ENCODE data around the gene AGBL4. TPM values are rescaled to one million over a fixed set of nuclear protein-coding genes. Genes with fewer than 3 reads are reported as not detected.

Gene AGBL4
- total and polyA plus RNA-seq, 2 donors = 0.18 to 0.24 TPM

GRCh38 chr1:48654606-48655210 is 1369.0 kb downstream of the AGBL4 start:
- DNase-seq (ENCODE audit: low read depth in 6 of 9, low spot score in 9 of 9) = no peak
- no peak overlapping the region for H3K27ac ChIP-seq (ENCODE audit: low read depth in 1 of 2, low read length in 1 of 2)
- H3K4me3 ChIP-seq (ENCODE audit: low read length in 2 of 2) = no peak overlapping the region
- 94% methylated on average over 8 of the region's 8 CpGs for WGBS
- no peaks in the 10 kb centered on the region for H3K27me3 ChIP-seq (ENCODE audit: control insufficient read depth in 2 of 2, insufficient read depth in 1 of 2, low read length in 1 of 2)
- no peaks in the 10 kb centered on the region for H3K36me3 ChIP-seq (ENCODE audit: control insufficient read depth in 2 of 2, insufficient read depth in 2 of 2, low read length in 1 of 2)
- no peaks in the 10 kb centered on the region for H3K9me3 ChIP-seq (ENCODE audit: control insufficient read depth in 2 of 2, insufficient read depth in 1 of 2, low read length in 1 of 2)
- H3K4me1 ChIP-seq (ENCODE audit: control insufficient read depth in 2 of 2, insufficient read depth in 2 of 2, low read length in 2 of 2) = no peaks in the 10 kb centered on the region

- H3K36me3 ChIP-seq (ENCODE audit: control insufficient read depth in 2 of 2, insufficient read depth in 2 of 2, low read length in 1 of 2) = no peaks in the 10 kb centered on the region
- no peak overlapping the region for H3K4me3 ChIP-seq (ENCODE audit: low read length in 2 of 2)
- 98% methylated on average over 6 of the region's 6 CpGs for WGBS
- no peaks in the 10 kb centered on the region for H3K27me3 ChIP-seq (ENCODE audit: control insufficient read depth in 2 of 2, insufficient read depth in 1 of 2, low read length in 1 of 2)
- DNase-seq (ENCODE audit: low read depth in 6 of 9, low spot score in 9 of 9) = no peak
- no peak overlapping the region for H3K27ac ChIP-seq (ENCODE audit: low read depth in 1 of 2, low read length in 1 of 2)
- no peaks in the 10 kb centered on the region for H3K9me3 ChIP-seq (ENCODE audit: control insufficient read depth in 2 of 2, insufficient read depth in 1 of 2, low read length in 1 of 2)
- no peaks in the 10 kb centered on the region for H3K4me1 ChIP-seq (ENCODE audit: control insufficient read depth in 2 of 2, insufficient read depth in 2 of 2, low read length in 2 of 2)
These were observed 1371.4 kb downstream of the AGBL4 start for GRCh38 chr1:48652334-48652733.

- no peak for DNase-seq (ENCODE audit: low read depth in 6 of 9, low spot score in 9 of 9)
- H3K4me1 ChIP-seq (ENCODE audit: control insufficient read depth in 2 of 2, insufficient read depth in 2 of 2, low read length in 2 of 2) = no peaks in the 10 kb centered on the region
- H3K4me3 ChIP-seq (ENCODE audit: low read length in 2 of 2) = no peak overlapping the region
- H3K27ac ChIP-seq (ENCODE audit: low read depth in 1 of 2, low read length in 1 of 2) = no peak overlapping the region
- WGBS = 95% methylated on average over 3 of the region's 3 CpGs
- H3K9me3 ChIP-seq (ENCODE audit: control insufficient read depth in 2 of 2, insufficient read depth in 1 of 2, low read length in 1 of 2) = no peaks in the 10 kb centered on the region
- H3K27me3 ChIP-seq (ENCODE audit: control insufficient read depth in 2 of 2, insufficient read depth in 1 of 2, low read length in 1 of 2) = no peaks in the 10 kb centered on the region
- H3K36me3 ChIP-seq (ENCODE audit: control insufficient read depth in 2 of 2, insufficient read depth in 2 of 2, low read length in 1 of 2) = no peaks in the 10 kb centered on the region
These were observed 1373.9 kb downstream of the AGBL4 start for GRCh38 chr1:48649880-48650279.

GRCh38 chr1:48645883-48646282 is 1377.9 kb downstream of the AGBL4 start:
- whole genome bisulfite sequencing = 96% methylated on average over 4 of the region's 4 CpGs
- no peaks in the 10 kb centered on the region for H3K4me1 ChIP-seq (ENCODE audit: control insufficient read depth in 2 of 2, insufficient read depth in 2 of 2, low read length in 2 of 2)
- no peaks in the 10 kb centered on the region for H3K9me3 ChIP-seq (ENCODE audit: control insufficient read depth in 2 of 2, insufficient read depth in 1 of 2, low read length in 1 of 2)
- H3K27ac ChIP-seq (ENCODE audit: low read depth in 1 of 2, low read length in 1 of 2) = no peak overlapping the region
- no peak for DNase-seq (ENCODE audit: low read depth in 6 of 9, low spot score in 9 of 9)
- H3K36me3 ChIP-seq (ENCODE audit: control insufficient read depth in 2 of 2, insufficient read depth in 2 of 2, low read length in 1 of 2) = no peaks in the 10 kb centered on the region
- H3K27me3 ChIP-seq (ENCODE audit: control insufficient read depth in 2 of 2, insufficient read depth in 1 of 2, low read length in 1 of 2) = no peaks in the 10 kb centered on the region
- H3K4me3 ChIP-seq (ENCODE audit: low read length in 2 of 2) = no peak overlapping the region

DNA sequence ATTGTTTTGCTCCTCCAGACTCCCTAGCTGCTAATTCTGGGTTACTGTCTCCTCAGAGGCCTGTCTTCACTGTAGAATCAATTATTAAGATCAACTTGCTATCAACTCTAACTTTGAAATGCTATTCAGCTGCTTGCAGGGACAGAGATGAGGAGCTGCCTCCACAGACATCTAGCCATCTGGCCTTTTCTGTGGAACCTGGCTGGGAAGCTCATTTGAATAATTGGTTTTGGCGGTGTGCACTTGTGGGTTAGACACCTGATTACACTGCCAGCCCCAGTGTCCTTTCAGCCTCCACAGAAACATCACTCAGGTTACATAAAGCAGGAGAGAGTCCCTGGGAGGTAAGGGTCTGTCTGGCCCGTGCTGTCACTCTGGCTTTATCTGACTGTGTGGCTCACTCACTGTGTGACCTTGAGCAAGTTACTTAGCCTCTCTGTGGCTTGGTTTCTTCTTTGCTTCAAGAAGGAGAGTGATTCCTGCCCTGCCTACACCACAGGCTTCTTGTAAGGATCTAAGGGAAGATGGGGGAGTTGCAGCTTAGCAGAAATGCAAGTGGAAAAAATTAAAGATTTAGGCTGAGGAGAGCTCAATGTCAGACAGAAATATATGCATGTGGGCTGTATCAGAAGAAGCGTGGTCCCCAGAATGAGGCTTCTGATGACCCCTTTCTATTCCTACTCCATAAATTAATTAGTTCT is 1378.7 kb downstream of the AGBL4 start:
- Histone ChIP-seq H3K4me3 (ENCODE audit: low read length in 2 of 2) (no peak overlapping the region), H3K36me3 (ENCODE audit: control insufficient read depth in 2 of 2, insufficient read depth in 2 of 2, low read length in 1 of 2) (no peaks in the 10 kb centered on the region), H3K4me1 (ENCODE audit: control insufficient read depth in 2 of 2, insufficient read depth in 2 of 2, low read length in 2 of 2) (no peaks in the 10 kb centered on the region)

GRCh38 chr1:48644190-48644900 is 1379.4 kb downstream of the AGBL4 start:
- Histone ChIP-seq H3K36me3 (ENCODE audit: control insufficient read depth in 2 of 2, insufficient read depth in 2 of 2, low read length in 1 of 2) (no peaks in the 10 kb centered on the region), H3K27me3 (ENCODE audit: control insufficient read depth in 2 of 2, insufficient read depth in 1 of 2, low read length in 1 of 2) (no peaks in the 10 kb centered on the region), H3K9me3 (ENCODE audit: control insufficient read depth in 2 of 2, insufficient read depth in 1 of 2, low read length in 1 of 2) (no peaks in the 10 kb centered on the region), H3K4me3 (ENCODE audit: low read length in 2 of 2) (no peak overlapping the region), H3K4me1 (ENCODE audit: control insufficient read depth in 2 of 2, insufficient read depth in 2 of 2, low read length in 2 of 2) (no peaks in the 10 kb centered on the region), H3K27ac (ENCODE audit: low read depth in 1 of 2, low read length in 1 of 2) (no peak overlapping the region)
- DNase-seq (ENCODE audit: low read depth in 6 of 9, low spot score in 9 of 9) = no peak
- 98% methylated on average over 7 of the region's 7 CpGs for WGBS

More for the DNA sequence above, 1378.7 kb downstream of the AGBL4 start:
- no peaks in the 10 kb centered on the region for H3K9me3 ChIP-seq (ENCODE audit: control insufficient read depth in 2 of 2, insufficient read depth in 1 of 2, low read length in 1 of 2)
- no peaks in the 10 kb centered on the region for H3K27me3 ChIP-seq (ENCODE audit: control insufficient read depth in 2 of 2, insufficient read depth in 1 of 2, low read length in 1 of 2)
- WGBS = 89% methylated on average over 3 of the region's 3 CpGs
- DNase-seq (ENCODE audit: low read depth in 6 of 9, low spot score in 9 of 9) = no peak
- H3K27ac ChIP-seq (ENCODE audit: low read depth in 1 of 2, low read length in 1 of 2) = no peak overlapping the region

- DNase-seq (ENCODE audit: low read depth in 6 of 9, low spot score in 9 of 9) = no peak
- Histone ChIP-seq H3K27me3 (ENCODE audit: control insufficient read depth in 2 of 2, insufficient read depth in 1 of 2, low read length in 1 of 2) (no peaks in the 10 kb centered on the region), H3K4me1 (ENCODE audit: control insufficient read depth in 2 of 2, insufficient read depth in 2 of 2, low read length in 2 of 2) (no peaks in the 10 kb centered on the region), H3K9me3 (ENCODE audit: control insufficient read depth in 2 of 2, insufficient read depth in 1 of 2, low read length in 1 of 2) (no peaks in the 10 kb centered on the region), H3K4me3 (ENCODE audit: low read length in 2 of 2) (no peak overlapping the region), H3K36me3 (ENCODE audit: control insufficient read depth in 2 of 2, insufficient read depth in 2 of 2, low read length in 1 of 2) (no peaks in the 10 kb centered on the region), H3K27ac (ENCODE audit: low read depth in 1 of 2, low read length in 1 of 2) (no peak overlapping the region)
- WGBS = 100% methylated on average over 1 of the region's 1 CpG
These were observed 1380.6 kb downstream of the AGBL4 start for GRCh38 chr1:48643193-48643592.

- H3K27me3 ChIP-seq (ENCODE audit: control insufficient read depth in 2 of 2, insufficient read depth in 1 of 2, low read length in 1 of 2) = no peaks in the 10 kb centered on the region
- no peaks in the 10 kb centered on the region for H3K36me3 ChIP-seq (ENCODE audit: control insufficient read depth in 2 of 2, insufficient read depth in 2 of 2, low read length in 1 of 2)
- DNase-seq (ENCODE audit: low read depth in 6 of 9, low spot score in 9 of 9) = no peak
- no peak overlapping the region for H3K27ac ChIP-seq (ENCODE audit: low read depth in 1 of 2, low read length in 1 of 2)
- WGBS = 97% methylated on average over 5 of the region's 5 CpGs
- no peaks in the 10 kb centered on the region for H3K4me1 ChIP-seq (ENCODE audit: control insufficient read depth in 2 of 2, insufficient read depth in 2 of 2, low read length in 2 of 2)
- H3K9me3 ChIP-seq (ENCODE audit: control insufficient read depth in 2 of 2, insufficient read depth in 1 of 2, low read length in 1 of 2) = no peaks in the 10 kb centered on the region
- no peak overlapping the region for H3K4me3 ChIP-seq (ENCODE audit: low read length in 2 of 2)
These were observed 1382.8 kb downstream of the AGBL4 start for GRCh38 chr1:48640836-48641492.

DNA sequence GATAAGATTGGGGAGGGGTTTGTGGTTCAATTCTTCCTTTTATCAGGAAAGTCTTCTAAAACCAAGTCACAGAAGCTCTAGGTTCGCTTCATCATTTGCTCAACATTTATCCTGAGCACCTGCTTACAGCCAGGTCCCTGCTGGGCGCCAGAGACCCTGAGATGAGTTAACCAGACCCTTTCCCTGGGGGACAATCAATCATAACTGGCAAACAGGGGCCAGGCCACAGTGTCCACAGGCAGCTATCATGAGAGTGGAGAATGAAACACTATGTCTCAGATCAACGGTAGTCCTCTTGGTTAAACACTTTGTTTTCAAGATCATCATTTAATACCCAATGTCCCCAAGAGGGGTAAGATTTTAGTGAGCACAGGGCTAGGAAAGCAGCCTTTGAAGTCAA is 1393.9 kb downstream of the AGBL4 start:
- no peak for DNase-seq (ENCODE audit: low read depth in 6 of 9, low spot score in 9 of 9)
- no peaks in the 10 kb centered on the region for H3K4me1 ChIP-seq (ENCODE audit: control insufficient read depth in 2 of 2, insufficient read depth in 2 of 2, low read length in 2 of 2)
- no peak overlapping the region for H3K27ac ChIP-seq (ENCODE audit: low read depth in 1 of 2, low read length in 1 of 2)
- 86% methylated on average over 3 of the region's 3 CpGs for whole genome bisulfite sequencing
- no peaks in the 10 kb centered on the region for H3K27me3 ChIP-seq (ENCODE audit: control insufficient read depth in 2 of 2, insufficient read depth in 1 of 2, low read length in 1 of 2)
- H3K4me3 ChIP-seq (ENCODE audit: low read length in 2 of 2) = no peak overlapping the region
- H3K36me3 ChIP-seq (ENCODE audit: control insufficient read depth in 2 of 2, insufficient read depth in 2 of 2, low read length in 1 of 2) = no peaks in the 10 kb centered on the region
- no peaks in the 10 kb centered on the region for H3K9me3 ChIP-seq (ENCODE audit: control insufficient read depth in 2 of 2, insufficient read depth in 1 of 2, low read length in 1 of 2)
